T-helper 2 cell treated with Interferon-gamma antibody and Interleukin-4, amounts not matched to agents 5 μg/mL and 100 μg/mL, for 36 hours (primary cell): Measurements from ENCODE around the gene REPS1.

Source experiments
- DNase-seq: peaks from one replicate; pipeline ENCODE4 v3.0.0; 2021; ENCODE audit warnings: low spot score
- H3K27ac Mint-ChIP-seq: one replicate; pipeline ENCODE4 v1.8.0; 2021; ENCODE audit warnings: mild to moderate bottlenecking, mixed read lengths
- H3K27me3 Mint-ChIP-seq: one replicate; pipeline ENCODE4 v1.8.0; 2021; ENCODE audit warnings: low read depth, mixed read lengths
- H3K36me3 Mint-ChIP-seq: one replicate; pipeline ENCODE4 v1.8.0; 2021; ENCODE audit warnings: low read depth, mixed read lengths
- H3K4me1 Mint-ChIP-seq: one replicate; pipeline ENCODE4 v1.8.0; 2021; ENCODE audit warnings: low read depth, mixed read lengths
- H3K4me3 Mint-ChIP-seq: one replicate; pipeline ENCODE4 v1.8.0; 2022; ENCODE audit warnings: mild to moderate bottlenecking, moderate library complexity, mixed read lengths
- H3K9me3 Mint-ChIP-seq: one replicate; pipeline ENCODE4 v1.8.0; 2021; ENCODE audit warnings: mixed read lengths

Gene REPS1

GRCh38 chr6:138862456-138862855 is 125.6 kb downstream of the REPS1 start:
- no peaks in the 10 kb centered on the region for H3K4me1 Mint-ChIP-seq
- H3K9me3 Mint-ChIP-seq = no peaks in the 10 kb centered on the region
- H3K4me3 Mint-ChIP-seq = no peak overlapping the region
- no peak overlapping the region for H3K27ac Mint-ChIP-seq
- H3K27me3 Mint-ChIP-seq = peaks cover 8% of the 10 kb centered on the region
- no peaks in the 10 kb centered on the region for H3K36me3 Mint-ChIP-seq
- DNase-seq = no peak

GRCh38 chr6:138857775-138858174 is 130.3 kb downstream of the REPS1 start:
- H3K4me3 Mint-ChIP-seq = no peak overlapping the region
- no peak for DNase-seq
- no peaks in the 10 kb centered on the region for H3K9me3 Mint-ChIP-seq
- no peak overlapping the region for H3K27ac Mint-ChIP-seq
- no peaks in the 10 kb centered on the region for H3K4me1 Mint-ChIP-seq
- no peaks in the 10 kb centered on the region for H3K36me3 Mint-ChIP-seq
- H3K27me3 Mint-ChIP-seq = peaks cover 8% of the 10 kb centered on the region

- H3K4me3 Mint-ChIP-seq = no peak overlapping the region
- H3K9me3 Mint-ChIP-seq = no peaks in the 10 kb centered on the region
- no peak overlapping the region for H3K27ac Mint-ChIP-seq
- DNase-seq = no peak
- no peaks in the 10 kb centered on the region for H3K4me1 Mint-ChIP-seq
- H3K27me3 Mint-ChIP-seq = peaks cover 2% of the 10 kb centered on the region
- H3K36me3 Mint-ChIP-seq = no peaks in the 10 kb centered on the region
These were observed 131.4 kb downstream of the REPS1 start for GRCh38 chr6:138856654-138857053.
